OCI-LY1 (cell line): Measurements from ENCODE around the gene ARFGAP3.

Experiments
- CTCF ChIP-seq: fragments of 200-600 bp; sonication (generic), shearing (Covaris generic); IDR thresholded peaks from 2 replicates; pipeline ENCODE4 v1.5.1; 2017; ENCODE audit warnings: mild to moderate bottlenecking, antibody characterized with exemption, low read length, moderate library complexity, mixed read lengths
- EZH2 ChIP-seq: fragments of 200-600 bp; sonication (generic), shearing (Covaris generic); IDR thresholded peaks from 2 replicates; pipeline ENCODE4 v1.8.0; 2017; ENCODE audit warnings: borderline replicate concordance, mixed run types, mild to moderate bottlenecking, antibody characterized with exemption, low read length, moderate library complexity, mixed read lengths

- TF ChIP-seq CTCF: no peak
- no peak for TF ChIP-seq EZH2
Observed at GRCh38 chr22:42887523-42888507, 30.7 kb upstream of the ARFGAP3 start.
